BLaER1 (cell line): ENCODE measurements around the gene PXDN.
"Not testable (repeated sequence)": the region's sequence is repeated elsewhere in the genome, so short reads cannot be mapped to it uniquely, and the experiment has no call there.

Experiments
- H3K27ac ChIP-seq: shearing (Covaris generic); formaldehyde crosslinking; 2 replicates; pipeline ENCODE4 v1.8.1; 2022
- H3K27me3 ChIP-seq: shearing (Covaris generic); formaldehyde crosslinking; 2 replicates; pipeline ENCODE4 v1.8.1; 2022
- H3K36me3 ChIP-seq: shearing (Covaris generic); formaldehyde crosslinking; 2 replicates; pipeline ENCODE4 v1.8.1; 2022
- H3K4me1 ChIP-seq: shearing (Covaris generic); formaldehyde crosslinking; 2 replicates; pipeline ENCODE4 v1.8.1; 2022
- H3K4me2 ChIP-seq: shearing (Covaris generic); formaldehyde crosslinking; 2 replicates; pipeline ENCODE4 v1.8.1; 2022
- H3K4me3 ChIP-seq: shearing (Covaris generic); formaldehyde crosslinking; 2 replicates; pipeline ENCODE4 v1.8.1; 2022
- H3K9ac ChIP-seq: shearing (Covaris generic); formaldehyde crosslinking; 2 replicates; pipeline ENCODE4 v1.8.1; 2022
- H3K9me3 ChIP-seq: shearing (Covaris generic); formaldehyde crosslinking; 2 replicates; pipeline ENCODE4 v1.8.1; 2022
- H4K20me1 ChIP-seq: shearing (Covaris generic); formaldehyde crosslinking; 2 replicates; pipeline ENCODE4 v1.8.1; 2022
- Cebpa-rat ChIP-seq: shearing (Covaris generic); IDR thresholded peaks from 2 replicates; pipeline ENCODE4 v1.8.1; 2022

Gene PXDN

DNA sequence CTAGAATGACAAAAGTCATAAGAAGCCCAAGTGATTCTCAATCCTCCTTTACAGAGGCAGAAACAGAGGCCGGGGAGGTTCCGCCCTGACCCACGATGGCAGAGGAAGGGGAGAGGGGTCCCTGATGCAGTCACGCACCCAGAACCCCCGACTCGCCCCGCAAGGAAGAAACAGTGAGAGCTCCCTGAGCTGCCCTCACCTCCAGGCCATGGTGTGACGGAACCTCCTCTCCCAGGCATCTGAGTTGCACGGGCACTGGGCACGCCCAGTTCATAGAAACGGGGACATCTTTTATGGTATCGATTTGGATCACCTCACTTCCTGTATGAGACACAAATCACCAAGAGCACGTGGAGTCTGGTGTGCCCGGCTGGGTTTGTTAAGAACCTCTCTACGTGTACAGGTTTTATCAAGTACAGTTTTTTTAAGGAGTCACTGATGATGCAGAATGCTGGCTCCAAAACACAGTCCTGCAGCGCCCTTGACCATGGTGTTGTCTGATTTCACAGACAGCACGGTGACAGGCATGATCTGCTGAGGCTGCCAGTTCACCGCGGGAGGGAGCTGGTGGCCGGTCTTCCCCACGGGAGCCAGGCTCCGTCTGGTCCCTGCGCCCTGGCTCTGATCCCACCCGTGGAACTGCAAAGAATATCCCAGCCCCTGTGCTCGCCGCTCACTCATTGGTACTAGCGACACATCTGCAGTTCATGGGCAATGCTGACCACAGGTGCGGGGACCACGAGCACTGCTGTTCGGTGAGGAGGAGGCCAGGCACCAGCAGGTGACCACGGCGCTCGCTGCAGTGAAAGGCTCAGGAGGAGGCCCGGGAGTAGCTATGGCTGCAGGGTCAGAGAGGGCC lies 35.6 kb downstream of the PXDN start:
- peak overlapping the region; percentile 100 for H3K4me2 ChIP-seq

GRCh38 chr2:1707771-1708418 lies 36.4 kb downstream of the PXDN start:
- Histone ChIP-seq H4K20me1 (peaks cover 93% of the 10 kb centered on the region), H3K4me2 (peak overlapping the region; percentile 100), H3K36me3 (peaks cover 13% of the 10 kb centered on the region; the same call in 1 of the 2 replicates), H3K4me3 (peak overlapping the region; percentile 54), H3K9me3 (no peaks in the 10 kb centered on the region), H3K27me3 (no peaks in the 10 kb centered on the region), H3K27ac (peak overlapping the region; percentile 92), H3K4me1 (peaks cover 94% of the 10 kb centered on the region), H3K9ac (peak overlapping the region; percentile 79)
- TF ChIP-seq Cebpa-rat = no peak

More for the DNA sequence above, 35.6 kb downstream of the PXDN start:
- H4K20me1 ChIP-seq = peaks cover 95% of the 10 kb centered on the region
- peaks cover 96% of the 10 kb centered on the region for H3K4me1 ChIP-seq
- peaks cover 13% of the 10 kb centered on the region; the same call in 1 of the 2 replicates for H3K36me3 ChIP-seq
- peak overlapping the region; percentile 79 for H3K9ac ChIP-seq
- no peaks in the 10 kb centered on the region for H3K27me3 ChIP-seq
- peak overlapping the region; percentile 54; the same call in 1 of the 2 replicates for H3K4me3 ChIP-seq
- TF ChIP-seq Cebpa-rat = no peak
- peak overlapping the region; percentile 92 for H3K27ac ChIP-seq
- no peaks in the 10 kb centered on the region for H3K9me3 ChIP-seq

DNA sequence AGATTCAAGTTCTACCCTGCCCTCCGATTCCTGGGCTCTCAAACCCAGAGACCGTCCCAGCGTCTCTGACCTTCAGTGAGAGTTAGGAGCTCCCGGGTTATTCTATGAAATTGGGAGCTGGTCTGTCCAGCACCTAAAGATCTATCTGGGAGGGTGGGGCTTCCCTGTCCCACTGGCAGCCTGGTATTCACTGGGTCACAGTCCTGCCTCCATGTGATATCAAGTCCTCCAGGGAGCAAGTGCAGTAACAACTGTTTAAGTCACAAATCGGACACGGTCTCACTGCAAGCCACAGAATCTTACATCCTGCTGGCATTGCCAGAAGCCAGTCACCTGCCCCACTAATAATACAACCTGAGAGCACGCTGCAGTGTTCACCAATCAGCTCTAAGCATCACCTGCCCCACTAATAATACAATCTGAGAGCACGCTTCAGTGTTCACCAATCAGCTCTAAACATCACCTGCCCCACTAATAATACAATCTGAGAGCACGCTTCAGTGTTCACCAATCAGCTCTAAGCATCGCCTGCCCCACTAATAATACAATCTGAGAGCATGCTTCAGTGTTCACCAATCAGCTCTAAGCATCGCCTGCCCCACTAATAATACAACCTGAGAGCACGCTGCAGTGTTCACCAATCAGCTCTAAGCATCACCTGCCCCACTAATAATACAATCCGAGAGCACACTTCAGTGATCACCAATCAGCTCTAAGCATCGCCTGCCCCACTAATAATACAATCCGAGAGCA lies 38.0 kb downstream of the PXDN start:
- Histone ChIP-seq H3K4me1 (peaks cover 94% of the 10 kb centered on the region), H3K36me3 (peaks cover 21% of the 10 kb centered on the region; the same call in 1 of the 2 replicates), H3K9ac (peak overlapping the region; percentile 34; the same call in 1 of the 2 replicates), H3K27ac (peak overlapping the region; percentile 27; the same call in 1 of the 2 replicates), H4K20me1 (peaks cover 93% of the 10 kb centered on the region), H3K4me2 (peak overlapping the region; percentile 85)
- not testable (repeated sequence) for H3K9me3 ChIP-seq, H3K4me3 ChIP-seq, H3K27me3 ChIP-seq

- no peak for TF ChIP-seq Cebpa-rat
- Histone ChIP-seq H3K27ac (peak overlapping the region; percentile 27; the same call in 1 of the 2 replicates), H3K4me3 (peak overlapping the region; percentile 20; the same call in 1 of the 2 replicates), H4K20me1 (peaks cover 95% of the 10 kb centered on the region), H3K9me3 (no peaks in the 10 kb centered on the region), H3K4me1 (peaks cover 94% of the 10 kb centered on the region), H3K36me3 (peaks cover 22% of the 10 kb centered on the region), H3K4me2 (peak overlapping the region; percentile 85), H3K9ac (peak overlapping the region; percentile 34), H3K27me3 (no peaks in the 10 kb centered on the region)
These were observed 38.7 kb downstream of the PXDN start for GRCh38 chr2:1705557-1706076.

DNA sequence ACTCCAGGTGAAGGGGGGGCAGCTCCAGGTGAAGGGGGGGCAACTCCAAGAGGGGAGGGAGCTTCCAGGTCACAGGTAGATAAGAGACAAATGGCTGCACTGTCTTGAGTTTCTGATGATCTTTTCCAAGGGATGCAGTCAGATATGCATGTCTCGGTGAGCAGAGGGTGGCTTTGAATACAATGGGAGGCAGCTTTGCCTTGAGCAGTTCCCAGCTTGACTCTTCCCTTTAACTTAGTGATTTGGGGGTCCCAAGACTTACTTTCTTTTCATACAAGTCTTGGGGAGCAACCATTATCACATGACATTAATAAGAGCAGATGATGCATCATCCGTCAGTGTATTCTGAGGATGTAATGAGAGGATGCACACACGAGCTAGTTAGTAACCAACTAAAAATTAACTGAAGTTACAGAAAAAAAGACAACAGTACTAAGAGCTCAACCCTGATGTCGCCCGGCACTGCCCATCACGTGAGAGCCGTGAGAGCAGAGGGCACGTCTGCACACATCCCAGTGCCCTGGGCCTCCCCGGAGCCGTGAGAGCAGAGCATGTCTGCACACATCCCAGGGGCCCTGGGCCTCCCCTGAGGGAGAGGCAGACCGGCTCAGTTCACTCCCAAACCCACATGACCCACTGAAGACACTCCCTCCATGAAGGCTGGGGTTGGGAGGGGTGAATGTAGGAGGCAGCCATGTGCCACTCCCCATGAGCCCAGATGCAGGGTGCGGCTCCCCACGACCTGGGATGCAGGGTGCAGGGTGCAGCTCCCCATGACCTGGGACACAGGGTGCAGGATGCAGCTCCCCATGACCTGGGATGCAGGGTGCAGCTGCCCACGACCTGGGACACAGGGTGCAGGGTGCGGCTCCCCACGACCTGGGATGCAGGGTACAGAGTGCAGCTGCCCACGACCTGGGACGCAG lies 39.4 kb downstream of the PXDN start:
- Histone ChIP-seq H3K4me2 (peak overlapping the region; percentile 85), H3K27me3 (no peaks in the 10 kb centered on the region), H4K20me1 (peaks cover 95% of the 10 kb centered on the region), H3K4me3 (peak overlapping the region; percentile 20; the same call in 1 of the 2 replicates), H3K4me1 (peaks cover 94% of the 10 kb centered on the region), H3K36me3 (peaks cover 27% of the 10 kb centered on the region), H3K27ac (no peak overlapping the region; the same call in 1 of the 2 replicates), H3K9me3 (no peaks in the 10 kb centered on the region), H3K9ac (no peak overlapping the region)
- TF ChIP-seq Cebpa-rat = no peak

GRCh38 chr2:1702186-1702565 lies 42.1 kb downstream of the PXDN start:
- H3K4me1 ChIP-seq = peaks cover 92% of the 10 kb centered on the region
- H3K36me3 ChIP-seq = peaks cover 35% of the 10 kb centered on the region
- no peak for TF ChIP-seq Cebpa-rat
- peaks cover 95% of the 10 kb centered on the region for H4K20me1 ChIP-seq
- H3K4me2 ChIP-seq = peak overlapping the region; percentile 88
- H3K27me3 ChIP-seq = no peaks in the 10 kb centered on the region
- H3K9ac ChIP-seq = no peak overlapping the region
- H3K27ac ChIP-seq = no peak overlapping the region
- peaks cover 2% of the 10 kb centered on the region; the same call in 1 of the 2 replicates for H3K9me3 ChIP-seq
- no peak overlapping the region for H3K4me3 ChIP-seq

- no peaks in the 10 kb centered on the region for H3K27me3 ChIP-seq
- peaks cover 96% of the 10 kb centered on the region for H4K20me1 ChIP-seq
- no peak overlapping the region for H3K9ac ChIP-seq
- H3K4me2 ChIP-seq = peak overlapping the region; percentile 88
- no peak overlapping the region for H3K27ac ChIP-seq
- H3K36me3 ChIP-seq = peaks cover 40% of the 10 kb centered on the region
- peaks cover 94% of the 10 kb centered on the region for H3K4me1 ChIP-seq
- peaks cover 7% of the 10 kb centered on the region; the same call in 1 of the 2 replicates for H3K9me3 ChIP-seq
- no peak for TF ChIP-seq Cebpa-rat
- H3K4me3 ChIP-seq = no peak overlapping the region
These were observed 42.6 kb downstream of the PXDN start for GRCh38 chr2:1701556-1702185.

DNA sequence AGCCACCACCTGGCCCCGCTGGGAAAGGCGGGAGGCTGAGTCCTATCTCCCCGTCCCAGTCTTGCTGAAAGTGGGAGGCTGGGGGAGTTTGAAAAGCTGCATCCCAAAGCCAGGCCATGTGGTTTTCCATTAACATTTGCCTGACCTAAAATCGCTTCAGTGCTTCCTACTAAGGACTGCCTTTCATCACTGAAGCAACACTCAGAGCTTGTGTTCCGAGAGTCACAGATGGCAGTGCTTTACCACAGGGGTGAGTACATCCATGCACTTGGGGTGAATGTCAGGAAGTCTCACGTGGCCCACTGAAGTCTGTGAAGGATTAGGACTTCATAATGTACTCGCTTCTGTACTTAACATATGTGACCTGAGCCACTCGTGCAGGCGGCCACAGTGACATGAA lies 43.3 kb downstream of the PXDN start:
- Histone ChIP-seq H3K36me3 (peaks cover 43% of the 10 kb centered on the region), H3K4me1 (peaks cover 94% of the 10 kb centered on the region), H3K4me2 (peak overlapping the region; percentile 88), H3K27ac (no peak overlapping the region), H3K9ac (no peak overlapping the region), H3K27me3 (no peaks in the 10 kb centered on the region), H3K9me3 (peaks cover 10% of the 10 kb centered on the region; the same call in 1 of the 2 replicates), H3K4me3 (no peak overlapping the region), H4K20me1 (peaks cover 96% of the 10 kb centered on the region)
- no peak for TF ChIP-seq Cebpa-rat

- H3K4me3 ChIP-seq, H3K9me3 ChIP-seq, H3K9ac ChIP-seq, H3K27ac ChIP-seq, H3K27me3 ChIP-seq: not testable (repeated sequence)
- Histone ChIP-seq H3K36me3 (peaks cover 40% of the 10 kb centered on the region), H3K4me2 (peak overlapping the region; percentile 88), H3K4me1 (peaks cover 91% of the 10 kb centered on the region), H4K20me1 (peaks cover 95% of the 10 kb centered on the region)
These were observed 43.9 kb downstream of the PXDN start for GRCh38 chr2:1700427-1700826.
